DND-41 (cell line): ENCODE data around the gene LRRC51.

Source experiments
- CTCF ChIP-seq: IDR thresholded peaks from 2 replicates; pipeline ENCODE4 v1.5.1; 2012; ENCODE audit warnings: borderline replicate concordance, low read length, moderate library complexity, mild to moderate bottlenecking; ENCODE audit not compliant: poor library complexity, severe bottlenecking; ENCODE audit errors: extremely low read depth
- EZH2 ChIP-seq: IDR thresholded peaks from 3 replicates; pipeline ENCODE4 v1.6.1; 2012; ENCODE audit warnings: borderline replicate concordance, low read depth, mild to moderate bottlenecking, moderate library complexity, low read length, inconsistent platforms; ENCODE audit not compliant: severe bottlenecking

GRCh38 chr11:72070491-72070890, 10.2 kb upstream of the LRRC51 start:
- TF ChIP-seq CTCF (no peak), EZH2 (no peak)
